GM12801 (cell line): Measurements from ENCODE around the gene KANK2.

Source experiments
- TF ChIP-seq, protein P1 (sequence below): IDR thresholded peaks from one replicate; pipeline ENCODE4 v1.5.1; 2011; ENCODE audit warnings: control low read depth; ENCODE audit not compliant: insufficient read length; ENCODE audit errors: extremely low read depth

KANK2 gene

DNA sequence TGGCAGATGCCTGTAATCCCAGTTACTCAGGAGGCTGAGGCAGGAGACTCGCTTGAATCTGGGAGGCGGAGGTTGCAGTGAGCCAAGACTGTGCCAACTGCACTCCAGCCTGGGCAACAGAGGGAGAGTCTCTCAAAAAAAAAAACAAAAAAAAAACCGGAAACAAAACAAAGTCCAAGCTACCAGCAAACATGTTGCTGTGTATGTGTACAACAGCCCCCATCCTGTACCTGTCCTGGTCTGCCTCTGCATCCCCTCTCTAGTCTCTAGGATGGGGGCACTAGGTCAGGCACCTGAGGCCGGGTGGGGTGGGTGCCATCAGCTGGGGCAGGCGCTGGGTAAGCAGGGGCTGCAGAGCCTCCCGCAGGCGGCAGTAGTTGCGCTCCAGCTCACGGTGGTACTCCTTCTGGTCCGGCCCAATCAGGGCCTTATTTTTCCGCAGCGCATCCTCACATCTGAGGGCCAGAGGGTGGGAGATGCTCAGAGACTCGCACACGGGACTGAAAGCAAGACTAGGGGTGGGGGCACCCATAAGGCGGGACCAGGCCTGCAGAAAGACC lies 2.8 kb upstream of the KANK2 start:
- TF ChIP-seq, protein P1, sequence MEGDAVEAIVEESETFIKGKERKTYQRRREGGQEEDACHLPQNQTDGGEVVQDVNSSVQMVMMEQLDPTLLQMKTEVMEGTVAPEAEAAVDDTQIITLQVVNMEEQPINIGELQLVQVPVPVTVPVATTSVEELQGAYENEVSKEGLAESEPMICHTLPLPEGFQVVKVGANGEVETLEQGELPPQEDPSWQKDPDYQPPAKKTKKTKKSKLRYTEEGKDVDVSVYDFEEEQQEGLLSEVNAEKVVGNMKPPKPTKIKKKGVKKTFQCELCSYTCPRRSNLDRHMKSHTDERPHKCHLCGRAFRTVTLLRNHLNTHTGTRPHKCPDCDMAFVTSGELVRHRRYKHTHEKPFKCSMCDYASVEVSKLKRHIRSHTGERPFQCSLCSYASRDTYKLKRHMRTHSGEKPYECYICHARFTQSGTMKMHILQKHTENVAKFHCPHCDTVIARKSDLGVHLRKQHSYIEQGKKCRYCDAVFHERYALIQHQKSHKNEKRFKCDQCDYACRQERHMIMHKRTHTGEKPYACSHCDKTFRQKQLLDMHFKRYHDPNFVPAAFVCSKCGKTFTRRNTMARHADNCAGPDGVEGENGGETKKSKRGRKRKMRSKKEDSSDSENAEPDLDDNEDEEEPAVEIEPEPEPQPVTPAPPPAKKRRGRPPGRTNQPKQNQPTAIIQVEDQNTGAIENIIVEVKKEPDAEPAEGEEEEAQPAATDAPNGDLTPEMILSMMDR: no peak

DNA sequence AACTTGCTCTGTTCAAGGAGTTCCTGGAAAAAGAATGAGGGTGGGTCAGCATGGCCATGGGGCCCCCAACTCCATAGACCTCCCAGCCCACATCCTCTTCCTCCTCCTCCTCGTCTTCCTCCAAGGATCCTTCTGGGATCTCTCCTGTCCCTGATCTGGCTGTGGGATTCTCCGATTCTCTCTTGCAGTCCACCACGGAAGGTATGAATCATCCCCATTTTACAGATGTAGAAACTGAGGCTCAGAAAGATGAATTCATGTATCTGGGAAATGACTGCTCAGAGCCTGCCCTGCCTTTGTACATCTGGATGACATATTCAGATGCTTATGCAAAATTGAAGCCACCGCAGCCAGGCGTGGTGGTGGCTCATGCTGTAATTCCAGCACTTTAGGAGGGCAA lies 2.2 kb upstream of the KANK2 start:
- TF ChIP-seq, protein P1: no peak

DNA sequence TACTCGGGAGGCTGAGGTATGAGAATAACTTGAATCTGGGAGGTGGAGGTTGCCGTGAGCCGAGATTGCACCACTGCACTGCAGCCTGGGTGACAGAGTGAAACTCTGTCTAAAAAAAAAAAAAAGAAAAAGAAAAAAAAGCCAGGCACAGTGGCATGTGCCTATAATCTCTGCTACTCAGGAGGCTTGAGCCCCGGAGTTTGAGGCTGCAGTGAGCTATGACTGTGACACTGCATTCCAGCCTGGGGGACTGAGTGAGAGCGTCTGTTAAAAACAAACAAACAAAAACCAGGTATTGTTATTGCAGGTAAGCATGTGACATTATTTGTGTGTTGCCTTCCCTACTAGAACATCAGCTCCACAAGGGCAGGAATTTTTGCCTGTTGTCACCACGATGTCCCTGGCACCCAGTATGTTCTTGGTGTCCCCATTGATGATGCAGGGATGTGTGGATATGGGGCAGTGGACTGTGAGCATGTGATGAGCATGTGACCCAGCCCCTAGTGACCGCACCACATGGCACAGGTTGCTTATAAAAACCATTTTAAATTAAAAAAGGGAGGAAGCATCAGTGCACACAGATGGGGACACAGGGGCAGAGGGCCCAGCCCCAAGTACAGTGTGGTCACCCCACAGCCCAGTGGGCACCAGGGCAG lies 1.6 kb upstream of the KANK2 start:
- TF ChIP-seq, protein P1: no peak

DNA sequence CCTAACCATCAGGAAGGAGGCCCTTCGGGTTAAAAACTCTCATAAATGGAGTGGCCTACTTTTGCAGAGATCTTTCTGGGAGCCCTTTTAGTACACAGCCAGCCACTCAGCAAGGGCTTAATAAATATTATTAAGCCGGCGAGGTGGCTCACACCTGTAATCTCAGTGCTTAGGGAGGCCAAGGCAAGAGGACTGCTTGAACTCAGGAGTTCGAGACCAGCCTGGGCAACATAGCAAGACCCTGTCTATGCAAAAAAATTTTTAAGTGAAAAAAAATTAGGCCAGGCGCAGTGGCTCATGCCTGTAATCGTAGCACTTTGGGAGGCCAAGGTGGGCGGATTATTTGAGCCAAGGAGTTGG lies 810 bp upstream of the KANK2 start:
- TF ChIP-seq, protein P1: no peak

DNA sequence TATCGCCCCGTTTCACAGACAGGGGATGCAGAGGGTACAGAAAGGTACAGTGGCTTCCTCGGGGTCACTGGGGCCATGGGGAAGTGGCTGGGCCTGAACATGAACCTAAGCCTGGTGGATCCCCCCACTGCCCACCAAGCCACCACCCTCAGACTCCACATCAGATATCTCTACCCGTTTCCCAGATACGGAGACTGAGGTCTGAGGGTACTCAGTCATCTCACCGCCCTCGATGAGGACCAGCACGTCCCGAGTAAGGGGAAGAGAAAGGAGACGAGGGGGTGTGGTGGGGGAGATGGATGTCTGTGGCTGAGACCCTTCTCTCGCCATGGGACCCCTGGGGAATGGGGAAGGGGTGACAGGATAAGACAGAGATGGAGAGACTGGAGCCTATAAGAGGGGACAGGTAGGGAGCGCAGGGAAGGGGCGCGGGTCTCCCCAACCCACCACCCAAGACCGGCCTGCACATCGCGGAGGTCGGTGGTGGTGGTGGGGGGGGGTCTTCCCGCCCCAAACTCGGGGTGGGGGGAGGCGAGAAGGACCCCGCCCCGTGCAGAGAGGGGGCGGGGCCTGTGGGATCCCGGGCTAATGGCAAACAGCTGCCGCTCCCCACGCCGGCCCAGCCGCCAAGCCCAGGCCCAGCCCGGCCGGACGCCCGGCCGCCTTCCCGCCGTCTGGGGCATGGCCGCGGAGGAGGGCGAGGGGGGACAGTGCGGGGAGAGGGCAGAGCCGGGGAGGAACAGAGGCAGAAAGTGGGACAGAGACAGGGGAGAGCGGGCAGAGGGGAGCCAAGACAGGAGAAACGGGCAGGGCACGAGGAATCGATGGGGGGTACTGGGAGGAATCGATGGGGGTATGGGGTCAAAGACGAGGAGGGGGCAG lies 698 bp downstream of the KANK2 start:
- TF ChIP-seq, protein P1: no peak

DNA sequence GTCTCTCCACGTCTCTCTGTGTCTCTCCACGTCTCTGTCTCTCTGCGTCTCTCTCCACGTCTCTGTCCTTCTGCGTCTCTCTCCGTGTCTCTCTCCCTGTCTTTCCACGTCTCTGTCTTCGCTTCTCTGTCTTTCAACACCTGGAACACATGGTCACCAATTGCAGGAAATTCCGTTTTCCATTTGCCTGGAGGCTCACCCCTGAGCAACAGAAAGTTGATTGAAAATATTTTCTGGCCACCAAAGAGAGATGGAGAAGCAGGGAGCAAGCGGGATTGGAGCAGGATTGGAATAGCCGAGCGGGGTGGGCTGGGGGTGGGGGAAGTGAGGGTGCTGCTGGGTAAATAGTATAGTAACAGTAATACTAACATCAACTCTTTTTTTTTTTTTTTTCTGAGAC lies 1.7 kb downstream of the KANK2 start:
- TF ChIP-seq, protein P1: no peak
